Measurements from ENCODE around the gene BOD1L1.

BOD1L1 gene

GRCh38 chr4:13531625-13531998 is 95.9 kb downstream of the BOD1L1 start:
- Histone ChIP-seq H3K4me1 (ENCODE audit: insufficient read depth, low read length, severe bottlenecking) (no peaks in the 10 kb centered on the region), H3K27me3 (ENCODE audit: insufficient read depth, low read length) (no peaks in the 10 kb centered on the region), H3K9me2 (ENCODE audit: low read depth, low read length) (no peaks in the 10 kb centered on the region), H3K9ac (ENCODE audit: low read length) (no peak overlapping the region), H3F3A (ENCODE audit: insufficient read depth, low read length) (no peaks in the 10 kb centered on the region), H3K79me2 (ENCODE audit: insufficient read depth, low read length) (no peaks in the 10 kb centered on the region), H3K4me2 (ENCODE audit: low read length) (no peak overlapping the region), H3K9me3 (ENCODE audit: low read length) (no peaks in the 10 kb centered on the region), H2AFZ (ENCODE audit: low read length) (no peak overlapping the region), H3K36me3 (ENCODE audit: insufficient read depth, low read length) (no peaks in the 10 kb centered on the region), H4K20me1 (ENCODE audit: insufficient read depth, low read length) (no peaks in the 10 kb centered on the region), H3K4me3 (ENCODE audit: low read depth, low read length, poor library complexity, severe bottlenecking) (no peak overlapping the region), H3K27ac (ENCODE audit: low read depth, low read length, poor library complexity, severe bottlenecking) (no peak overlapping the region)
- TF ChIP-seq EZH2 (IDR thresholded peaks at IDR 0.05; ENCODE audit: borderline replicate concordance, low read length) = no peak
- TF ChIP-seq CTCF (IDR thresholded peaks at IDR 0.05; ENCODE audit: low read length) = no peak

GRCh38 chr4:13530823-13531624 is 96.5 kb downstream of the BOD1L1 start:
- Histone ChIP-seq H3F3A (ENCODE audit: insufficient read depth, low read length) (no peaks in the 10 kb centered on the region), H3K9ac (ENCODE audit: low read length) (no peak overlapping the region), H3K27me3 (ENCODE audit: insufficient read depth, low read length) (no peaks in the 10 kb centered on the region)

GRCh38 chr4:13529128-13529919 is 98.2 kb downstream of the BOD1L1 start:
- Histone ChIP-seq H3K4me1 (ENCODE audit: insufficient read depth, low read length, severe bottlenecking) (no peaks in the 10 kb centered on the region), H3K79me2 (ENCODE audit: insufficient read depth, low read length) (no peaks in the 10 kb centered on the region), H3K9ac (ENCODE audit: low read length) (no peak overlapping the region), H3K27ac (ENCODE audit: low read depth, low read length, poor library complexity, severe bottlenecking) (no peak overlapping the region), H3F3A (ENCODE audit: insufficient read depth, low read length) (no peaks in the 10 kb centered on the region), H3K9me2 (ENCODE audit: low read depth, low read length) (no peaks in the 10 kb centered on the region), H3K4me3 (ENCODE audit: low read depth, low read length, poor library complexity, severe bottlenecking) (no peak overlapping the region), H3K4me2 (ENCODE audit: low read length) (no peak overlapping the region), H3K9me3 (ENCODE audit: low read length) (no peaks in the 10 kb centered on the region), H3K36me3 (ENCODE audit: insufficient read depth, low read length) (no peaks in the 10 kb centered on the region), H4K20me1 (ENCODE audit: insufficient read depth, low read length) (no peaks in the 10 kb centered on the region), H2AFZ (ENCODE audit: low read length) (no peak overlapping the region), H3K27me3 (ENCODE audit: insufficient read depth, low read length) (no peaks in the 10 kb centered on the region)
- TF ChIP-seq CTCF (IDR thresholded peaks at IDR 0.05; ENCODE audit: low read length) = no peak
- no peak for TF ChIP-seq EZH2 (IDR thresholded peaks at IDR 0.05; ENCODE audit: borderline replicate concordance, low read length)

More at GRCh38 chr4:13530823-13531624, 96.5 kb downstream of the BOD1L1 start:
- Histone ChIP-seq H2AFZ (ENCODE audit: low read length) (no peak overlapping the region), H3K36me3 (ENCODE audit: insufficient read depth, low read length) (no peaks in the 10 kb centered on the region), H3K4me2 (ENCODE audit: low read length) (no peak overlapping the region), H3K27ac (ENCODE audit: low read depth, low read length, poor library complexity, severe bottlenecking) (no peak overlapping the region), H4K20me1 (ENCODE audit: insufficient read depth, low read length) (no peaks in the 10 kb centered on the region), H3K79me2 (ENCODE audit: insufficient read depth, low read length) (no peaks in the 10 kb centered on the region), H3K9me3 (ENCODE audit: low read length) (no peaks in the 10 kb centered on the region), H3K9me2 (ENCODE audit: low read depth, low read length) (no peaks in the 10 kb centered on the region), H3K4me1 (ENCODE audit: insufficient read depth, low read length, severe bottlenecking) (no peaks in the 10 kb centered on the region), H3K4me3 (ENCODE audit: low read depth, low read length, poor library complexity, severe bottlenecking) (no peak overlapping the region)
- no peak for TF ChIP-seq EZH2 (IDR thresholded peaks at IDR 0.05; ENCODE audit: borderline replicate concordance, low read length)
- TF ChIP-seq CTCF (IDR thresholded peaks at IDR 0.05; ENCODE audit: low read length) = no peak
